Erythroblast (primary cell): ENCODE measurements around the gene MAGOHB.

ENCODE experiments used
- GATA1 ChIP-seq: IDR thresholded peaks from 2 replicates; pipeline ENCODE4 v1.6.1; 2011; ENCODE audit warnings: low read depth, mild to moderate bottlenecking, control low read depth, low read length, moderate library complexity
- POLR2A ChIP-seq: IDR thresholded peaks from 2 replicates; pipeline ENCODE4 v1.6.1; 2011; ENCODE audit warnings: mild to moderate bottlenecking, low read length

DNA sequence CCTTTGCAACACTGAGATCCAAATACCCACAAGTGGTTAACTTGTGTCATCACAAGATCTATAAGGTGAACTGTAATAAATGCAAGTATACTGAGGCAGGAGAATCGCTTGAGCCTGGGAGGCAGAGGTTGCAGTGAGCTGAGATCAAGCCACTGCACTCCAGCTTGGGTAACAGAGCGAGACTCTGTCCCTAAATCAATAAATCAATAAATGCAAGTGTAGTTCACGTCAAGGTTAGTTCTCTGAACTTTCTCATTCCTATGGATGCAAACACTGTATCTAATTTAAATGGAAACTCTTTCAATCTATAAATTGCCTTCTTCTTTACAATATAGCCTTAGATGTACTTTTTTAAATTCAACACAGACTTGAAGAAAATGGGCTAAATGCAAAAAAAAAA, 3.2 kb downstream of the MAGOHB start:
- TF ChIP-seq GATA1, result no peak
- TF ChIP-seq POLR2A, result peak; percentile 21
